A549 (cell line): ENCODE data around the gene ADGRG6.

Source experiments
- CHD4 ChIP-seq: fragments of 200-600 bp; sonication (generic); IDR thresholded peaks from 2 replicates; pipeline ENCODE4 v1.6.1; 2016; ENCODE audit warnings: antibody characterized with exemption, mild to moderate bottlenecking, borderline replicate concordance
- CTCF ChIP-seq: fragments of >200 bp; sonication (Bioruptor Twin); formaldehyde crosslinking; IDR thresholded peaks from 3 replicates; pipeline ENCODE4 v1.5.1; 2016
- EHMT2 ChIP-seq: fragments of 200-600 bp; sonication (generic); IDR thresholded peaks from 2 replicates; pipeline ENCODE4 v1.6.1; 2016; ENCODE audit warnings: antibody characterized with exemption, low read depth, mild to moderate bottlenecking, moderate library complexity
- FOXS1 ChIP-seq: fragments of 250-450 bp; sonication (Bioruptor Pico); IDR thresholded peaks from 2 replicates; pipeline ENCODE4 v1.5.0; 2020; ENCODE audit warnings: mild to moderate bottlenecking, moderate library complexity
- GATA3 ChIP-seq: IDR thresholded peaks from 2 replicates; pipeline ENCODE4 v1.6.1; 2012; ENCODE audit warnings: borderline replicate concordance
- HEYL ChIP-seq: fragments of 250-450 bp; sonication (Bioruptor Pico); IDR thresholded peaks from 2 replicates; pipeline ENCODE4 v1.8.0; 2021; ENCODE audit warnings: mild to moderate bottlenecking, moderate library complexity
- HOXA7 ChIP-seq: fragments of 250-450 bp; sonication (Bioruptor Pico); IDR thresholded peaks from 2 replicates; pipeline ENCODE4 v1.5.0; 2020; ENCODE audit warnings: mild to moderate bottlenecking, moderate library complexity
- KDM1A ChIP-seq: fragments of 200-600 bp; sonication (generic); IDR thresholded peaks from 2 replicates; pipeline ENCODE4 v1.6.1; 2016; ENCODE audit warnings: low read depth, mild to moderate bottlenecking
- MAX ChIP-seq: IDR thresholded peaks from 2 replicates; pipeline ENCODE4 v1.6.1; 2012
- PBX3 ChIP-seq: IDR thresholded peaks from 2 replicates; pipeline ENCODE4 v1.6.1; 2012
- POLR2A ChIP-seq: IDR thresholded peaks from 2 replicates; pipeline ENCODE4 v1.6.1; 2012; ENCODE audit warnings: mild to moderate bottlenecking, low read length
- REST ChIP-seq: fragments of 200-600 bp; sonication (generic); IDR thresholded peaks from 2 replicates; pipeline ENCODE4 v1.6.1; 2016; ENCODE audit warnings: antibody characterized with exemption, mild to moderate bottlenecking, moderate library complexity
- USF2 ChIP-seq: fragments of 450-650 bp; IDR thresholded peaks from 2 replicates; pipeline ENCODE4 v1.6.1; 2014; ENCODE audit warnings: antibody characterized with exemption
- ZSCAN20 ChIP-seq: fragments of 250-450 bp; sonication (Bioruptor Pico); IDR thresholded peaks from 2 replicates; pipeline ENCODE4 v1.8.0; 2022; ENCODE audit warnings: mild to moderate bottlenecking, moderate library complexity

- TF ChIP-seq POLR2A: no peak
- no peak for TF ChIP-seq REST
- no peak for TF ChIP-seq CTCF
- no peak for TF ChIP-seq FOXS1 (CRISPR knock-in tag)
- TF ChIP-seq ZSCAN20 (CRISPR knock-in tag): no peak
- no peak for TF ChIP-seq GATA3
- TF ChIP-seq PBX3: no peak
- TF ChIP-seq MAX: no peak
- TF ChIP-seq HOXA7 (CRISPR knock-in tag): no peak
- TF ChIP-seq CHD4: no peak
- no peak for TF ChIP-seq HEYL (CRISPR knock-in tag)
- TF ChIP-seq EHMT2: no peak
- no peak for TF ChIP-seq KDM1A
- TF ChIP-seq USF2: no peak
Measured at GRCh38 chr6:142258757-142259156, 43.0 kb upstream of the ADGRG6 start.
